ENCODE results near the gene PLEKHA8. TPM values are rescaled to one million over a fixed set of nuclear protein-coding genes. Genes with fewer than 3 reads are reported as not detected.

Gene PLEKHA8
- total RNA-seq, 2 donors from 2014 or later = 5.5 to 12.0 TPM

- intact Hi-C loops (cut with DNase I) = no loop called here
- Histone ChIP-seq H3K27me3 (replicated peaks; ENCODE audit: insufficient read depth) (no peaks in the 10 kb centered on the region), H3K36me3 (no peaks in the 10 kb centered on the region), H3K9me3 (no peaks in the 10 kb centered on the region), H3K4me3 (no peak overlapping the region), H3K4me1 (replicated peaks) (no peaks in the 10 kb centered on the region), H3K27ac (no peak overlapping the region)
- TF ChIP-seq POLR2AphosphoS5 (IDR thresholded peaks at IDR 0.05) = no peak
- DNase-seq (ENCODE audit: low spot score) = no peak
Measured at GRCh38 chr7:30113144-30113543, 84.9 kb downstream of the PLEKHA8 start.

GRCh38 chr7:30114536-30115238 lies 86.5 kb downstream of the PLEKHA8 start:
- no peaks in the 10 kb centered on the region for H3K4me1 ChIP-seq (replicated peaks)
- intact Hi-C loops (cut with DNase I) = no loop called here
- no peak for DNase-seq (ENCODE audit: low spot score)
- WGBS = 57% methylated on average over 3 of the region's 3 CpGs
- no peaks in the 10 kb centered on the region for H3K9me3 ChIP-seq
- H3K27me3 ChIP-seq (replicated peaks; ENCODE audit: insufficient read depth) = no peaks in the 10 kb centered on the region
- TF ChIP-seq, protein P1, sequence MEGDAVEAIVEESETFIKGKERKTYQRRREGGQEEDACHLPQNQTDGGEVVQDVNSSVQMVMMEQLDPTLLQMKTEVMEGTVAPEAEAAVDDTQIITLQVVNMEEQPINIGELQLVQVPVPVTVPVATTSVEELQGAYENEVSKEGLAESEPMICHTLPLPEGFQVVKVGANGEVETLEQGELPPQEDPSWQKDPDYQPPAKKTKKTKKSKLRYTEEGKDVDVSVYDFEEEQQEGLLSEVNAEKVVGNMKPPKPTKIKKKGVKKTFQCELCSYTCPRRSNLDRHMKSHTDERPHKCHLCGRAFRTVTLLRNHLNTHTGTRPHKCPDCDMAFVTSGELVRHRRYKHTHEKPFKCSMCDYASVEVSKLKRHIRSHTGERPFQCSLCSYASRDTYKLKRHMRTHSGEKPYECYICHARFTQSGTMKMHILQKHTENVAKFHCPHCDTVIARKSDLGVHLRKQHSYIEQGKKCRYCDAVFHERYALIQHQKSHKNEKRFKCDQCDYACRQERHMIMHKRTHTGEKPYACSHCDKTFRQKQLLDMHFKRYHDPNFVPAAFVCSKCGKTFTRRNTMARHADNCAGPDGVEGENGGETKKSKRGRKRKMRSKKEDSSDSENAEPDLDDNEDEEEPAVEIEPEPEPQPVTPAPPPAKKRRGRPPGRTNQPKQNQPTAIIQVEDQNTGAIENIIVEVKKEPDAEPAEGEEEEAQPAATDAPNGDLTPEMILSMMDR (IDR thresholded peaks at IDR 0.05) = no peak
- TF ChIP-seq POLR2A (IDR thresholded peaks at IDR 0.05) = no peak
- TF ChIP-seq POLR2AphosphoS5 (IDR thresholded peaks at IDR 0.05) = no peak
- no peak overlapping the region for H3K27ac ChIP-seq
- H3K36me3 ChIP-seq = no peaks in the 10 kb centered on the region
- H3K4me3 ChIP-seq = no peak overlapping the region

- Histone ChIP-seq H3K27me3 (replicated peaks; ENCODE audit: insufficient read depth) (no peaks in the 10 kb centered on the region), H3K4me3 (no peak overlapping the region), H3K27ac (no peak overlapping the region), H3K36me3 (no peaks in the 10 kb centered on the region), H3K9me3 (no peaks in the 10 kb centered on the region), H3K4me1 (replicated peaks) (no peaks in the 10 kb centered on the region)
- intact Hi-C loops (cut with DNase I) = no loop called here
- DNase-seq (ENCODE audit: low spot score) = no peak
- WGBS = 89% methylated on average over 34 of the region's 34 CpGs
- TF ChIP-seq POLR2AphosphoS5 (IDR thresholded peaks at IDR 0.05) (no peak), POLR2A (IDR thresholded peaks at IDR 0.05) (no peak)
- TF ChIP-seq, protein P1 (IDR thresholded peaks at IDR 0.05) = no peak
Measured at GRCh38 chr7:30115709-30116297, 87.6 kb downstream of the PLEKHA8 start.

DNA sequence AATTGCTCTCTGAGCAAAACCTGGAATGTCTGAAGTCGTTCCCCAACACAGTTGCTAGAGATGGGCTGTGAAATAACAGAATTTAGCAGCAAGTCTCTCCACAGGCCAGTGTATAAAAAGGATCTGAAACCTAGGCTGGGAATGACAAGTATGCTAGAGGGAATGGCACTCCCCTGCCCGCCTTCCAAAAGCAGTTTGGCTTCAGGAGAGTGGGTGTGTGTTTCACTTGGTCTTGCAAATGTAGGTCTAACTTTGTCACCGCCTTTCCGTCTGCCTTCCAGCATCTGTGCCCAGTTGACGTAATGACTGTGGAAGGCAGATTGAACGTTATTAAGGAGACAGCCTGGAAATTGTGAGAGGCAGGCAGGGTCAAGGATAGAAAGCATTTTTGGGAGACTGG lies 88.6 kb downstream of the PLEKHA8 start:
- Histone ChIP-seq H3K9me3 (no peaks in the 10 kb centered on the region), H3K36me3 (no peaks in the 10 kb centered on the region), H3K4me1 (replicated peaks) (no peaks in the 10 kb centered on the region), H3K27ac (no peak overlapping the region), H3K4me3 (no peak overlapping the region), H3K27me3 (replicated peaks; ENCODE audit: insufficient read depth) (no peaks in the 10 kb centered on the region)
- no peak for DNase-seq (ENCODE audit: low spot score)
- 64% methylated on average over 6 of the region's 6 CpGs for WGBS
- intact Hi-C loops (cut with DNase I) = no loop called here
- TF ChIP-seq POLR2AphosphoS5 (IDR thresholded peaks at IDR 0.05) (no peak), POLR2A (IDR thresholded peaks at IDR 0.05) (no peak)
- TF ChIP-seq, protein P1 (IDR thresholded peaks at IDR 0.05) = no peak

DNA sequence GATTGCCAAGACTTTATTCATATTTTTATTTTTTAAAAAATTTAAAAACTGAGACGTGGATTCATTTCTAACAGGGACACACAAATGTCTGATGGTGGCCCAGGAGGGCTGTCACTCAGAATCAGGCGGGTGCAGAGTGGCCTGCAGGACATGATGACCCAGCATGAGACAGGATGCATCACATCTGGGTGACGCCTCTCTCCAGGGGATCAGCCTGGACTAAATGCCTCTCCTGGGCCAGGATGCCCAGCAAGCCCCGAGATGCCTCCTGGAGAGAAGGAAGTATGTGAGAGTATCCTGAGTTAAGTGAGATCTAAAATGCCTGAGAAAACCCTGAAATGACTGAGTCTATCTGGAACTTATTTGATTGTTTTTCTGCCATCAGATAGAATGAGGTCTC lies 89.7 kb downstream of the PLEKHA8 start:
- H3K4me1 ChIP-seq (replicated peaks) = no peaks in the 10 kb centered on the region
- 89% methylated on average over 4 of the region's 4 CpGs for WGBS
- intact Hi-C loops (cut with DNase I) = no loop called here
- TF ChIP-seq POLR2AphosphoS5 (IDR thresholded peaks at IDR 0.05) (no peak), POLR2A (IDR thresholded peaks at IDR 0.05) (no peak)
- TF ChIP-seq, protein P1 (IDR thresholded peaks at IDR 0.05) = no peak
- H3K4me3 ChIP-seq = no peak overlapping the region
- H3K27me3 ChIP-seq (replicated peaks; ENCODE audit: insufficient read depth) = no peaks in the 10 kb centered on the region
- H3K36me3 ChIP-seq = no peaks in the 10 kb centered on the region
- no peak for DNase-seq (ENCODE audit: low spot score)
- no peaks in the 10 kb centered on the region for H3K9me3 ChIP-seq
- H3K27ac ChIP-seq = no peak overlapping the region
